ENCODE data around the gene TNNC2. TPM values are rescaled to one million over a fixed set of nuclear protein-coding genes. Genes with fewer than 3 reads are reported as not detected.

TNNC2 gene
- total and polyA plus RNA-seq, 9 donors, result 1.5 to 3.7 (median 3.4) TPM; not detected in 1

DNA sequence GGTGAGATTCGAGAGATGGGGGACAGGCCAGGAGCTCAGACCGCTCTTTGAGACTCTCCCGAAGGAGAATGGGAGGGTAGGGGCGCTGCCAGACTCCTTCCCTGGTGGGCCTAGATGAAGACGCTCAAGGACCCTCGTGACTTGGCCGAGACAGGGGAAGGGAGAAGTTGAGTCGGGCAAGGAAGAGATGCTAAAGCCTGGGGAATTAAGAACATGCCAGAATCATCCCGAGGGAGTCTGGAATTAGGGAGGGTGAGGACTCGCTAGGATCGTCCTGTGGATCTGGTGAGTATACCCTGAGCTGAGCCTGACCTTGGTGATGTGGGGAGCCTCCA is 14.1 kb downstream of the TNNC2 start:
- Histone ChIP-seq H3K27me3 (no peaks in the 10 kb centered on the region), H3K9me3 (no peaks in the 10 kb centered on the region), H3K36me3 (no peaks in the 10 kb centered on the region), H3K27ac (no peak overlapping the region), H3K4me1 (ENCODE audit: insufficient read depth) (peaks cover 4% of the 10 kb centered on the region), H3K4me3 (peak overlapping the region; percentile 47)
- TF ChIP-seq POLR2A (IDR thresholded peaks at IDR 0.05), result no peak
- TF ChIP-seq, protein P1, sequence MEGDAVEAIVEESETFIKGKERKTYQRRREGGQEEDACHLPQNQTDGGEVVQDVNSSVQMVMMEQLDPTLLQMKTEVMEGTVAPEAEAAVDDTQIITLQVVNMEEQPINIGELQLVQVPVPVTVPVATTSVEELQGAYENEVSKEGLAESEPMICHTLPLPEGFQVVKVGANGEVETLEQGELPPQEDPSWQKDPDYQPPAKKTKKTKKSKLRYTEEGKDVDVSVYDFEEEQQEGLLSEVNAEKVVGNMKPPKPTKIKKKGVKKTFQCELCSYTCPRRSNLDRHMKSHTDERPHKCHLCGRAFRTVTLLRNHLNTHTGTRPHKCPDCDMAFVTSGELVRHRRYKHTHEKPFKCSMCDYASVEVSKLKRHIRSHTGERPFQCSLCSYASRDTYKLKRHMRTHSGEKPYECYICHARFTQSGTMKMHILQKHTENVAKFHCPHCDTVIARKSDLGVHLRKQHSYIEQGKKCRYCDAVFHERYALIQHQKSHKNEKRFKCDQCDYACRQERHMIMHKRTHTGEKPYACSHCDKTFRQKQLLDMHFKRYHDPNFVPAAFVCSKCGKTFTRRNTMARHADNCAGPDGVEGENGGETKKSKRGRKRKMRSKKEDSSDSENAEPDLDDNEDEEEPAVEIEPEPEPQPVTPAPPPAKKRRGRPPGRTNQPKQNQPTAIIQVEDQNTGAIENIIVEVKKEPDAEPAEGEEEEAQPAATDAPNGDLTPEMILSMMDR (IDR thresholded peaks at IDR 0.05), result no peak
- TF ChIP-seq EP300 (IDR thresholded peaks at IDR 0.05), result no peak
- intact Hi-C loops (cut with DNase I), result no loop called here
- no peak for DNase-seq
- 3 to 5% (median 3%) methylated on average over 11 of the region's 11 CpGs for WGBS, 3 donors

- intact Hi-C loops (cut with DNase I), result no loop called here
- 1% methylated on average over 59 to 65 of the region's 65 CpGs for WGBS, 3 donors
- DNase-seq, result peak; percentile 95 to 98 (median 97)
- Histone ChIP-seq H3K27me3 (no peaks in the 10 kb centered on the region), H3K36me3 (no peaks in the 10 kb centered on the region), H3K4me1 (ENCODE audit: insufficient read depth) (peaks cover 2% of the 10 kb centered on the region), H3K4me3 (peak within 1 kb of the TSS; percentile 47), H3K27ac (peak within 1 kb of the TSS in 1 of 2 donors; percentile 39), H3K9me3 (no peaks in the 10 kb centered on the region)
- TF ChIP-seq POLR2A (IDR thresholded peaks at IDR 0.05) (no peak), EP300 (IDR thresholded peaks at IDR 0.05) (no peak)
- TF ChIP-seq, protein P1 (IDR thresholded peaks at IDR 0.05), result no peak
Observed at GRCh38 chr20:45812157-45813005, 14.7 kb downstream of the TNNC2 start, which contains the start of gene UBE2C. UBE2C (plus strand) TSS chr20:45812644; CDS start chr20:45812696, 52 bp downstream.

DNA sequence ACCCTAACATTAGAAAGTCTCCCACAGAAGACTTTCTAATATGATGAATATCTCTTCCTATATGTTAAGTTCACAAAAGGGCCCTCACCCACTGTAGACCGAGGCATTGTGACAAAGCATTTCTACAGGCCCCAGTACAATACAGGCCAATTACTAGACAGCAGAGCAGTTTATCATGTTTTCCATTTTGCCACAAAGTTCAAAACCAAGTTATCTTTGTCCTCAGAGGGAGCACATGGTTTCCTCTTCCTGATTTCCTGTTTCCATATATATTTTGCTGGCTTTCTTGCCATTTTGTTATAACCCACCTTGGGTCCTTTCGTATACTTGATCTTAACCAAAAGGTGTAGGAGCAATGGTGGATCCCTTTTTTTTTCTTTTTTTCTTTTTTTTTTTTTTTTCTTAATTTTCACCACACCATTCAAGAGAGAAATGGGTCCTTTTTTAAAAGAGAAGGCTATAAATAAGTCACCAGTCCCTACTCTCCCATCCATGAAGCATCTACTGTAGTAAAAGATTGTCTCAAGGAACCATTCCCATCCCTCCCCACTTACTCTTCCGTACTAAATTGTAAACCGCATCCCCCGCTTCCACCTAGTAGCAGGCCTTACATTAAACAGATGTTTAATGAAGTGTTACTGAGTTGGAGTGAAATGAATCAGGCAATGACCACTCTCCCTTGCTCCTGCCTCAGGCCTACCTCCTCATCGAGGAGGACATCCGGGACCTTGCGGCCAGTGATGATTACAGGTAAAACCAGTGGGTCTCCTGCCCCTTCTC is 16.7 kb downstream of the TNNC2 start:
- TF ChIP-seq, protein P1 (IDR thresholded peaks at IDR 0.05), result no peak
- TF ChIP-seq EP300 (IDR thresholded peaks at IDR 0.05) (no peak), POLR2A (IDR thresholded peaks at IDR 0.05) (no peak)
- Histone ChIP-seq H3K36me3 (no peaks in the 10 kb centered on the region), H3K27ac (no peak overlapping the region), H3K9me3 (no peaks in the 10 kb centered on the region), H3K27me3 (no peaks in the 10 kb centered on the region), H3K4me1 (ENCODE audit: insufficient read depth) (peaks cover 2% of the 10 kb centered on the region), H3K4me3 (no peak overlapping the region)
- DNase-seq, result no peak
- WGBS, 3 donors, result 85 to 88% (median 87%) methylated on average over 8 of the region's 8 CpGs
- intact Hi-C loops (cut with DNase I), result no loop called here

GRCh38 chr20:45801851-45802250 is 25.3 kb downstream of the TNNC2 start:
- TF ChIP-seq, protein P1 (IDR thresholded peaks at IDR 0.05), result no peak
- TF ChIP-seq POLR2A (IDR thresholded peaks at IDR 0.05) (no peak), EP300 (IDR thresholded peaks at IDR 0.05) (no peak)
- Histone ChIP-seq H3K9me3 (no peaks in the 10 kb centered on the region), H3K36me3 (no peaks in the 10 kb centered on the region), H3K4me1 (ENCODE audit: insufficient read depth) (no peaks in the 10 kb centered on the region), H3K27me3 (no peaks in the 10 kb centered on the region), H3K27ac (no peak overlapping the region), H3K4me3 (no peak overlapping the region)
- intact Hi-C loops (cut with DNase I), result no loop called here
- 80 to 85% (median 85%) methylated on average over 7 of the region's 7 CpGs for WGBS, 3 donors
- no peak for DNase-seq
